Breast epithelium (tissue), 3 donors: Measurements from ENCODE around the gene COL23A1.

Source experiments
- POLR2A ChIP-seq: fragments of 450-650 bp; IDR thresholded peaks from one replicate; pipeline ENCODE4 v1.6.1; 2016; ENCODE audit warnings: antibody characterized with exemption, mild to moderate bottlenecking, moderate library complexity
- POLR2AphosphoS5 ChIP-seq, 3 donors: sonication (generic); formaldehyde crosslinking; IDR thresholded peaks; one replicate each; pipeline ENCODE4 v1.6.1; 2017; ENCODE audit warnings: antibody characterized with exemption in 3 of 3
- TF ChIP-seq, protein P1 (sequence below), 3 donors: fragments of 450-650 bp; IDR thresholded peaks; one replicate each; pipeline ENCODE4 v1.5.1; 2016 to 2017; ENCODE audit warnings: antibody characterized with exemption in 3 of 3, mild to moderate bottlenecking in 3 of 3, moderate library complexity in 3 of 3

- TF ChIP-seq, protein P1, sequence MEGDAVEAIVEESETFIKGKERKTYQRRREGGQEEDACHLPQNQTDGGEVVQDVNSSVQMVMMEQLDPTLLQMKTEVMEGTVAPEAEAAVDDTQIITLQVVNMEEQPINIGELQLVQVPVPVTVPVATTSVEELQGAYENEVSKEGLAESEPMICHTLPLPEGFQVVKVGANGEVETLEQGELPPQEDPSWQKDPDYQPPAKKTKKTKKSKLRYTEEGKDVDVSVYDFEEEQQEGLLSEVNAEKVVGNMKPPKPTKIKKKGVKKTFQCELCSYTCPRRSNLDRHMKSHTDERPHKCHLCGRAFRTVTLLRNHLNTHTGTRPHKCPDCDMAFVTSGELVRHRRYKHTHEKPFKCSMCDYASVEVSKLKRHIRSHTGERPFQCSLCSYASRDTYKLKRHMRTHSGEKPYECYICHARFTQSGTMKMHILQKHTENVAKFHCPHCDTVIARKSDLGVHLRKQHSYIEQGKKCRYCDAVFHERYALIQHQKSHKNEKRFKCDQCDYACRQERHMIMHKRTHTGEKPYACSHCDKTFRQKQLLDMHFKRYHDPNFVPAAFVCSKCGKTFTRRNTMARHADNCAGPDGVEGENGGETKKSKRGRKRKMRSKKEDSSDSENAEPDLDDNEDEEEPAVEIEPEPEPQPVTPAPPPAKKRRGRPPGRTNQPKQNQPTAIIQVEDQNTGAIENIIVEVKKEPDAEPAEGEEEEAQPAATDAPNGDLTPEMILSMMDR (IDR thresholded peaks at IDR 0.05), result no peak
- no peak for TF ChIP-seq POLR2A
- no peak for TF ChIP-seq POLR2AphosphoS5 (IDR thresholded peaks at IDR 0.05)
These were observed 29.3 kb downstream of the COL23A1 start for GRCh38 chr5:178560911-178561310.
